Smooth muscle cell (in vitro differentiated cells): ENCODE measurements around the gene EPHA4. TPM values are rescaled to one million over a fixed set of nuclear protein-coding genes. Genes with fewer than 3 reads are reported as not detected.
"Not testable (repeated sequence)": the region's sequence is repeated elsewhere in the genome, so short reads cannot be mapped to it uniquely, and the experiment has no call there.

Experiments used
- DNase-seq: peaks from one replicate; lab custom pipeline; 2025; ENCODE audit not compliant: unreplicated experiment; lab: John Stamatoyannopoulos, UW
- H2AFZ ChIP-seq: fragments of 200-600 bp; sonication (generic); 2 replicates; pipeline ENCODE4 v1.6.0; 2016; ENCODE audit warnings: antibody characterized with exemption, low read depth, mild to moderate bottlenecking
- H3F3A ChIP-seq: fragments of 200-600 bp; sonication (generic); 2 replicates; pipeline ENCODE4 v1.6.0; 2017; ENCODE audit warnings: antibody characterized with exemption, low read depth
- H3K27ac ChIP-seq: fragments of 200-600 bp; sonication (generic); 2 replicates; pipeline ENCODE4 v1.5.1; 2016; ENCODE audit warnings: low read depth, mild to moderate bottlenecking
- H3K27me3 ChIP-seq: fragments of 200-600 bp; sonication (generic); 2 replicates; pipeline ENCODE4 v1.6.1; 2016; ENCODE audit warnings: low read depth, mild to moderate bottlenecking
- H3K36me3 ChIP-seq: fragments of 200-600 bp; sonication (generic); 2 replicates; pipeline ENCODE4 v1.5.1; 2016; ENCODE audit warnings: low read depth
- H3K4me1 ChIP-seq: fragments of 200-600 bp; sonication (generic); 2 replicates; pipeline ENCODE4 v1.5.1; 2016; ENCODE audit warnings: low read depth
- H3K4me2 ChIP-seq: fragments of 200-600 bp; sonication (generic); 2 replicates; pipeline ENCODE4 v1.6.0; 2016; ENCODE audit warnings: mild to moderate bottlenecking
- H3K4me3 ChIP-seq: fragments of 200-600 bp; sonication (generic); 2 replicates; pipeline ENCODE4 v1.5.1; 2016; ENCODE audit warnings: mild to moderate bottlenecking
- H3K79me2 ChIP-seq: fragments of 200-600 bp; sonication (generic); 2 replicates; pipeline ENCODE4 v1.6.0; 2016; ENCODE audit warnings: low read depth, mild to moderate bottlenecking
- H3K9ac ChIP-seq: fragments of 200-600 bp; sonication (generic); 2 replicates; pipeline ENCODE4 v1.6.0; 2016; ENCODE audit warnings: low read depth
- H3K9me3 ChIP-seq: fragments of 200-600 bp; sonication (generic); replicated peaks from 2 replicates; pipeline ENCODE4 v1.5.1; 2016; ENCODE audit warnings: low read depth
- H4K20me1 ChIP-seq: fragments of 200-600 bp; sonication (generic); 2 replicates; pipeline ENCODE4 v1.6.0; 2016; ENCODE audit warnings: low read depth
- CTCF ChIP-seq: fragments of 200-600 bp; sonication (generic); IDR thresholded peaks from 2 replicates; pipeline ENCODE4 v1.5.1; 2017; ENCODE audit warnings: borderline replicate concordance, mild to moderate bottlenecking, antibody characterized with exemption; ENCODE audit not compliant: insufficient read depth, poor library complexity, severe bottlenecking
- WGBS: methylation state at CpG from one replicate; pipeline ENCODE4 v1.1.7; 2016; ENCODE audit warnings: low lambda C conversion rate; 5-methylcytosine and 5-hydroxymethylcytosine counted together
- polyA plus RNA-seq: library from polyadenylated mRNA; unstranded; fragments of >200 nt; fragmentation: Nextera tagmentation; extraction: Ambion mirVana; gene quantifications from 2 replicates; pipeline ENCODE4 v1.2.1, GENCODE V29; 2016
- total RNA-seq: library from RNA; depleted of rRNA; stranded (reverse); fragments of >200 nt; gene quantifications from 2 replicates; pipeline ENCODE4 v1.2.3, GENCODE V29; 2014

Gene EPHA4
- total and polyA plus RNA-seq, 2 experiments from 2014 or later: 2.8 to 48.3 TPM

GRCh38 chr2:221514305-221515040, 57.6 kb downstream of the EPHA4 start:
- no peak overlapping the region for H3K27ac ChIP-seq
- H3K9me3 ChIP-seq: no peaks in the 10 kb centered on the region
- no peak overlapping the region for H3K4me3 ChIP-seq
- H3K4me1 ChIP-seq: peaks cover 26% of the 10 kb centered on the region
- 90% methylated on average over 5 of the region's 5 CpGs for WGBS
- no peaks in the 10 kb centered on the region for H3K79me2 ChIP-seq
- peaks cover 8% of the 10 kb centered on the region for H3F3A ChIP-seq
- H3K4me2 ChIP-seq: no peak overlapping the region
- TF ChIP-seq CTCF: no peak
- H2AFZ ChIP-seq: no peak overlapping the region
- no peak overlapping the region for H3K9ac ChIP-seq
- peaks cover 6% of the 10 kb centered on the region for H3K27me3 ChIP-seq
- no peaks in the 10 kb centered on the region for H3K36me3 ChIP-seq
- H4K20me1 ChIP-seq: no peaks in the 10 kb centered on the region
- no peak for DNase-seq

- no peak for TF ChIP-seq CTCF
- Histone ChIP-seq H3K27ac (no peak overlapping the region), H4K20me1 (no peaks in the 10 kb centered on the region), H3K4me1 (peaks cover 14% of the 10 kb centered on the region), H3F3A (peaks cover 8% of the 10 kb centered on the region), H3K4me3 (no peak overlapping the region), H3K79me2 (no peaks in the 10 kb centered on the region), H3K4me2 (no peak overlapping the region), H3K9ac (no peak overlapping the region), H3K36me3 (no peaks in the 10 kb centered on the region), H2AFZ (no peak overlapping the region), H3K27me3 (peaks cover 6% of the 10 kb centered on the region), H3K9me3 (no peaks in the 10 kb centered on the region)
- WGBS: 83% methylated on average over 5 of the region's 5 CpGs
- DNase-seq: no peak
Measured at GRCh38 chr2:221513232-221513631, 58.9 kb downstream of the EPHA4 start.

- H3F3A ChIP-seq, H3K4me1 ChIP-seq, H4K20me1 ChIP-seq, DNase-seq, H3K27ac ChIP-seq, H3K27me3 ChIP-seq, H3K36me3 ChIP-seq, H3K4me3 ChIP-seq, H3K79me2 ChIP-seq, H3K4me2 ChIP-seq, H2AFZ ChIP-seq, H3K9me3 ChIP-seq, H3K9ac ChIP-seq: not testable (repeated sequence)
- WGBS: over 99% methylated on average over 5 of the region's 5 CpGs
Measured at GRCh38 chr2:221511325-221511724, 60.8 kb downstream of the EPHA4 start.

DNA sequence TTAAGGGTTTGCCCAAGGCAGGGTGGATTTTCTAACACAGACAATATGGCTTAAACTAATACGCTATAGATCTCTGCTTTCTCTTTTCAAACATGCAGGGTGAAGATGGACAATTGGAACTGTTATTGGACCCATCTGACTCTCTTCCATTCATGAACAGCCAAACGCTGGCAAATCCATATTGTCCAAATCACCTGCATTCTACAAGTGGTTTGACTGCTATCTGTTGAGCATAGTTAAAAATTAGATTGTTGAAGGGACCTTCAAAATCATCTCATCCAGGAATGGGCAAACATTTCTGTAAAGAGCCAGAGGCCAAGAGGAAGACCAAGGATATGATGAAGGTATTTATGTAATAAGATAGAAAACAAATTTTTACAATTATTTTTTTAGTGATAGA, 65.6 kb downstream of the EPHA4 start:
- no peak for TF ChIP-seq CTCF
- no peaks in the 10 kb centered on the region for H3K36me3 ChIP-seq
- peaks cover 12% of the 10 kb centered on the region for H3F3A ChIP-seq
- DNase-seq: no peak
- H3K27me3 ChIP-seq: peaks cover 3% of the 10 kb centered on the region
- no peak overlapping the region for H3K27ac ChIP-seq
- H3K9ac ChIP-seq: no peak overlapping the region
- H3K4me1 ChIP-seq: peaks cover 25% of the 10 kb centered on the region
- H3K4me3 ChIP-seq: no peak overlapping the region
- no peak overlapping the region for H3K4me2 ChIP-seq
- no peak overlapping the region for H2AFZ ChIP-seq
- no peaks in the 10 kb centered on the region for H4K20me1 ChIP-seq
- no peaks in the 10 kb centered on the region for H3K9me3 ChIP-seq
- WGBS: 100% methylated on average over 2 of the region's 2 CpGs
- no peaks in the 10 kb centered on the region for H3K79me2 ChIP-seq
